ENCODE results near the gene EDIL3.

EDIL3 gene

GRCh38 chr5:83973925-83974815 lies 410.5 kb downstream of the EDIL3 start:
- Histone ChIP-seq H3K36me3 (ENCODE audit: control insufficient read depth, low read depth, low read length) (no peaks in the 10 kb centered on the region), H3K27ac (ENCODE audit: low read length) (peak overlapping the region; percentile 7), H3K4me1 (ENCODE audit: control insufficient read depth, low read depth, low read length) (peaks cover 23% of the 10 kb centered on the region), H3K9ac (ENCODE audit: low read length) (peak overlapping the region; percentile 25), H3K4me3 (ENCODE audit: low read length) (no peak overlapping the region), H3K27me3 (ENCODE audit: control insufficient read depth, insufficient read depth, low read length) (no peaks in the 10 kb centered on the region), H3K9me3 (ENCODE audit: control insufficient read depth, low read depth, low read length) (no peaks in the 10 kb centered on the region)

GRCh38 chr5:83972909-83973308 lies 411.8 kb downstream of the EDIL3 start:
- Histone ChIP-seq H3K27me3 (ENCODE audit: control insufficient read depth, insufficient read depth, low read length) (no peaks in the 10 kb centered on the region), H3K4me3 (ENCODE audit: low read length) (no peak overlapping the region), H3K36me3 (ENCODE audit: control insufficient read depth, low read depth, low read length) (no peaks in the 10 kb centered on the region), H3K27ac (ENCODE audit: low read length) (no peak overlapping the region), H3K9me3 (ENCODE audit: control insufficient read depth, low read depth, low read length) (no peaks in the 10 kb centered on the region), H3K9ac (ENCODE audit: low read length) (no peak overlapping the region), H3K4me1 (ENCODE audit: control insufficient read depth, low read depth, low read length) (peaks cover 23% of the 10 kb centered on the region)

- Histone ChIP-seq H3K27ac (ENCODE audit: low read length) (no peak overlapping the region), H3K36me3 (ENCODE audit: control insufficient read depth, low read depth, low read length) (no peaks in the 10 kb centered on the region), H3K4me3 (ENCODE audit: low read length) (no peak overlapping the region), H3K9ac (ENCODE audit: low read length) (no peak overlapping the region), H3K9me3 (ENCODE audit: control insufficient read depth, low read depth, low read length) (no peaks in the 10 kb centered on the region), H3K4me1 (ENCODE audit: control insufficient read depth, low read depth, low read length) (peaks cover 23% of the 10 kb centered on the region), H3K27me3 (ENCODE audit: control insufficient read depth, insufficient read depth, low read length) (no peaks in the 10 kb centered on the region)
These were observed 412.4 kb downstream of the EDIL3 start for GRCh38 chr5:83972236-83972635.

GRCh38 chr5:83967417-83967816 lies 417.3 kb downstream of the EDIL3 start:
- Histone ChIP-seq H3K9ac (ENCODE audit: low read length) (no peak overlapping the region), H3K27me3 (ENCODE audit: control insufficient read depth, insufficient read depth, low read length) (no peaks in the 10 kb centered on the region), H3K36me3 (ENCODE audit: control insufficient read depth, low read depth, low read length) (no peaks in the 10 kb centered on the region), H3K9me3 (ENCODE audit: control insufficient read depth, low read depth, low read length) (no peaks in the 10 kb centered on the region), H3K4me3 (ENCODE audit: low read length) (no peak overlapping the region), H3K27ac (ENCODE audit: low read length) (no peak overlapping the region), H3K4me1 (ENCODE audit: control insufficient read depth, low read depth, low read length) (peaks cover 4% of the 10 kb centered on the region)

GRCh38 chr5:83965441-83965840 lies 419.2 kb downstream of the EDIL3 start:
- no peak overlapping the region for H3K9ac ChIP-seq (ENCODE audit: low read length)
- H3K9me3 ChIP-seq (ENCODE audit: control insufficient read depth, low read depth, low read length) = no peaks in the 10 kb centered on the region
- H3K27me3 ChIP-seq (ENCODE audit: control insufficient read depth, insufficient read depth, low read length) = no peaks in the 10 kb centered on the region
- H3K4me3 ChIP-seq (ENCODE audit: low read length) = no peak overlapping the region
- H3K36me3 ChIP-seq (ENCODE audit: control insufficient read depth, low read depth, low read length) = no peaks in the 10 kb centered on the region
- H3K4me1 ChIP-seq (ENCODE audit: control insufficient read depth, low read depth, low read length) = no peaks in the 10 kb centered on the region
- H3K27ac ChIP-seq (ENCODE audit: low read length) = no peak overlapping the region

- no peak overlapping the region for H3K9ac ChIP-seq (ENCODE audit: low read length)
- H3K9me3 ChIP-seq (ENCODE audit: control insufficient read depth, low read depth, low read length) = no peaks in the 10 kb centered on the region
- H3K27ac ChIP-seq (ENCODE audit: low read length) = no peak overlapping the region
- no peak overlapping the region for H3K4me3 ChIP-seq (ENCODE audit: low read length)
- H3K4me1 ChIP-seq (ENCODE audit: control insufficient read depth, low read depth, low read length) = no peaks in the 10 kb centered on the region
- H3K27me3 ChIP-seq (ENCODE audit: control insufficient read depth, insufficient read depth, low read length) = no peaks in the 10 kb centered on the region
- H3K36me3 ChIP-seq (ENCODE audit: control insufficient read depth, low read depth, low read length) = no peaks in the 10 kb centered on the region
These were observed 420.4 kb downstream of the EDIL3 start for GRCh38 chr5:83964271-83964670.

- Histone ChIP-seq H3K36me3 (ENCODE audit: control insufficient read depth, low read depth, low read length) (no peaks in the 10 kb centered on the region), H3K9me3 (ENCODE audit: control insufficient read depth, low read depth, low read length) (no peaks in the 10 kb centered on the region), H3K27me3 (ENCODE audit: control insufficient read depth, insufficient read depth, low read length) (no peaks in the 10 kb centered on the region), H3K4me3 (ENCODE audit: low read length) (no peak overlapping the region), H3K9ac (ENCODE audit: low read length) (no peak overlapping the region), H3K4me1 (ENCODE audit: control insufficient read depth, low read depth, low read length) (peaks cover 7% of the 10 kb centered on the region), H3K27ac (ENCODE audit: low read length) (no peak overlapping the region)
These were observed 427.5 kb downstream of the EDIL3 start for GRCh38 chr5:83957188-83957587.

- Histone ChIP-seq H3K9ac (ENCODE audit: low read length) (no peak overlapping the region), H3K4me3 (ENCODE audit: low read length) (no peak overlapping the region), H3K4me1 (ENCODE audit: control insufficient read depth, low read depth, low read length) (peaks cover 7% of the 10 kb centered on the region), H3K9me3 (ENCODE audit: control insufficient read depth, low read depth, low read length) (no peaks in the 10 kb centered on the region), H3K27ac (ENCODE audit: low read length) (no peak overlapping the region), H3K36me3 (ENCODE audit: control insufficient read depth, low read depth, low read length) (no peaks in the 10 kb centered on the region), H3K27me3 (ENCODE audit: control insufficient read depth, insufficient read depth, low read length) (no peaks in the 10 kb centered on the region)
These were observed 428.3 kb downstream of the EDIL3 start for GRCh38 chr5:83956386-83956785.

- H3K27me3 ChIP-seq (ENCODE audit: control insufficient read depth, insufficient read depth, low read length) = no peaks in the 10 kb centered on the region
These were observed 428.8 kb downstream of the EDIL3 start for GRCh38 chr5:83955916-83956315.

GRCh38 chr5:83947763-83948162 lies 436.9 kb downstream of the EDIL3 start:
- Histone ChIP-seq H3K4me1 (ENCODE audit: control insufficient read depth, low read depth, low read length) (no peaks in the 10 kb centered on the region), H3K36me3 (ENCODE audit: control insufficient read depth, low read depth, low read length) (no peaks in the 10 kb centered on the region), H3K27ac (ENCODE audit: low read length) (no peak overlapping the region), H3K27me3 (ENCODE audit: control insufficient read depth, insufficient read depth, low read length) (no peaks in the 10 kb centered on the region), H3K4me3 (ENCODE audit: low read length) (no peak overlapping the region), H3K9ac (ENCODE audit: low read length) (no peak overlapping the region), H3K9me3 (ENCODE audit: control insufficient read depth, low read depth, low read length) (no peaks in the 10 kb centered on the region)

More at GRCh38 chr5:83955916-83956315, 428.8 kb downstream of the EDIL3 start:
- H3K4me1 ChIP-seq (ENCODE audit: control insufficient read depth, low read depth, low read length) = peaks cover 7% of the 10 kb centered on the region
- H3K36me3 ChIP-seq (ENCODE audit: control insufficient read depth, low read depth, low read length) = no peaks in the 10 kb centered on the region
- H3K9me3 ChIP-seq (ENCODE audit: control insufficient read depth, low read depth, low read length) = no peaks in the 10 kb centered on the region
- no peak overlapping the region for H3K27ac ChIP-seq (ENCODE audit: low read length)
- no peak overlapping the region for H3K9ac ChIP-seq (ENCODE audit: low read length)
- H3K4me3 ChIP-seq (ENCODE audit: low read length) = no peak overlapping the region

- H3K9me3 ChIP-seq (ENCODE audit: control insufficient read depth, low read depth, low read length) = no peaks in the 10 kb centered on the region
- H3K27me3 ChIP-seq (ENCODE audit: control insufficient read depth, insufficient read depth, low read length) = no peaks in the 10 kb centered on the region
- no peak overlapping the region for H3K9ac ChIP-seq (ENCODE audit: low read length)
- no peaks in the 10 kb centered on the region for H3K4me1 ChIP-seq (ENCODE audit: control insufficient read depth, low read depth, low read length)
- H3K27ac ChIP-seq (ENCODE audit: low read length) = no peak overlapping the region
- no peaks in the 10 kb centered on the region for H3K36me3 ChIP-seq (ENCODE audit: control insufficient read depth, low read depth, low read length)
- H3K4me3 ChIP-seq (ENCODE audit: low read length) = no peak overlapping the region
These were observed 438.2 kb downstream of the EDIL3 start for GRCh38 chr5:83946516-83946915.

GRCh38 chr5:83942155-83942554 lies 442.5 kb downstream of the EDIL3 start:
- Histone ChIP-seq H3K9ac (ENCODE audit: low read length) (no peak overlapping the region), H3K27me3 (ENCODE audit: control insufficient read depth, insufficient read depth, low read length) (no peaks in the 10 kb centered on the region), H3K4me3 (ENCODE audit: low read length) (no peak overlapping the region), H3K9me3 (ENCODE audit: control insufficient read depth, low read depth, low read length) (no peaks in the 10 kb centered on the region), H3K36me3 (ENCODE audit: control insufficient read depth, low read depth, low read length) (no peaks in the 10 kb centered on the region), H3K27ac (ENCODE audit: low read length) (no peak overlapping the region), H3K4me1 (ENCODE audit: control insufficient read depth, low read depth, low read length) (no peaks in the 10 kb centered on the region)

All from iPS-18a (cell line).